HS-5 (cell line): Measurements from ENCODE around the gene PTPRM.

Experiments
- DNase-seq: peaks from one replicate; pipeline ENCODE4 v3.0.0-alpha.2; 2012; ENCODE audit warnings: low read depth

Gene PTPRM

DNA sequence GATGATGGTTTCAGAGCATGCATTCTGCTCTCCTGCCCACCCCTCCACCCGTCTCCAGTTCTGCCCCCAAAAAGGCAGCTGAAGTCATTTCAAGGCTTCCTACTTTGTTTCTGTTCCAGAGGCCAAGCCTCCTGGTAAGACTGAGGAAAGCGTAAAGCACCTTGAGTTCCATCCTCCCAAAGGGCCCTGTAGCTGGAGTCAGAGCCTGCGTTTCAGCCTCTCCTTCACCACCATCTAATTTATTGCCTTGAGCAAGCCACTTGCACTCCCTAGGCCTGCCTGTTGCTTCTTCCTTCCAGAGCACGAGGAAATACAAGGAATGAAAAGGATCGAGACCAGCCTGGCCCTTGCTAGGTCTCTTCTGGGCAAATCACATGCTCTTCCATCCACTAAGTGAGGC lies 797.9 kb downstream of the PTPRM start:
- DNase-seq, result no peak

DNA sequence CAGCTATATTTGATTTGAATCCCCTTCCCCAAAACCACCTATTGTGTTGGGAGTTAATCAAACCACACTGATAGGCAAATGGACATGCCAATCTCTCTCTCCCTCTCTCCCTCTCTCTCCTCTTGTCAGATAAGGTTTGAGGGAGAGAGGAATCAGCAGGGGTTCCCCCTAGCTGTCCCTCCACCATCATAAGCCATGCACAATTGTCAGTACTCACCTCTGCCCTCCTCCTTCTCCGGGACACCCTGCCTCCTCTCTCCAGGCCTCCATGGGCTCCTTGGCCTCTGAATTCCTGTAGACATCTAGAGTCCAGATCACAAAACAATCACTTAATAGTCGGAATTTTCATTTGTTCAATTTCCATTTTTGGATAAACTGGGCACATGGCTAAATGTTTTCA lies 798.4 kb downstream of the PTPRM start:
- no peak for DNase-seq

DNA sequence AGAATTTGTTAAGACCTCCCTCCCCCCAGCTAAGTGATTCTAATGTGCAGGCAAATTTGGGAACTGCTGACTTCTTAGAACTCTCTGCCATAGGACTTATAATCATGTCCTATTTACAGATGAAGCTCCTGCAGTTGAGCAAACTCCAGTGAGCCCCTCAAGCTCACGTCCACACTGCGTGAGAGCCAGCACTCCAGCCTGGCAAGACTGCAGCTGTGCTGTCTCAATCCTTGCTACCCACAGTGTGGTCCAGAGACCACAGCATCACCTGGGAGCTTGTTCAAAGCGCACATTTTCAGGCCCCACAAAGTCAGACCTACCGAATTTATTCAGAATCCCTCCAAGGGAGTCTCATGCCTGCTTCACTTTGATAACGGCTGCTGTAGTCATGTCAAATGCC lies 799.0 kb downstream of the PTPRM start:
- no peak for DNase-seq

DNA sequence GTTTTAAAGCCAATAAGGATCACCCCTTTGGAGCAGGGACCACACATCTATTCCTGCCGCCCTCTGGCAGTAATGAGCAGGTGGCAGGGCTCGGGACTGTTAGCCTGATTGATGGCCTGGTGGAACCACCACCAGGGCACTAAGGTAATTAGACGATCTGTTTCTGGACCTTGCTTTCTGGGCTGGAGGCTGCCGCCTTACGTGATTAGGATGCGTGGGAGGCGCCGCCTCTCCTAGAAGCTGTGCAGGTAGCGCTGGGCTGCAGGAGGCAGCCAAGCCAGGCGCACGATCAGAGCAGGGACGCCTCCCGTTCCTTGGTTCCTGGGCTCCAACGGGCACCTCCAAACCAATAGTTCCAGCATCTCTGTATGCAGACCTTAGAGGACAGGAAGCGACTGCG lies 799.5 kb downstream of the PTPRM start:
- no peak for DNase-seq

DNA sequence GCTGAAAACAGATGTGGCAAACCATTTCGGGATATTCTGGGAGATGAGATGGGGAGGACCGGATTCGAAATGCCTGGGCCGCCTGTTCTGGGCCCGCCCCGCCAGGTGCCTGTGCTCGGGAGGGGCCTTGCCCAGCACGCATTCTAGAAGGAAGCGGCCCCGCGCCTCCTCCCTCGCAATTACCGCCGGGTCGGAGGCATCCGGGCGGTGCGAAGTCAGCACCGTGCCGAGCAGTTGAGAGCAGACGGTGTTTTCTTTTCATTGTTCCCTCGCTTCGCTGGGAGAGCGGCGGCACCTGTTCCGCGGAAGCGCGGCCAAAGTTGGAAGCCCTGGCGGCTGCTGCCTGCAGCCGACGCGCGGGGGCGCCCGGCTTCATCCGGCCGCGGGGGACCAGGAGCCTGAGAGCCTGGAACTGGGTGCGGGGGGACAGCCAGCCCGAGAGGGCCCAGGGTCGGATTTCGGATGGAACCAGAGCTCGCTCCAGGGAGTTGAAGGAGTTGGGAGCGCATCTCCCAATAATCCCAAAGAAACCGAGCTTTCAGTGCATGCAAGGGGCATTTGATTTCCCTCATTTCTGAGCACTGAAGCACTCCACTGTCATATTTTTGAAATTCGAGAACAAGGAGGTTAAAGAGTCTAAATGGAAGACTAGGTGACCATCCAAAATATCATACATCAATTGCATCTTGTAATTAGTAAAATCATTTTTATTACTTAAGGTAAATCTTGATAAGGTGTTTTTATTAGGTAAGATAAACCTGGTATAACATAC lies 800.3 kb downstream of the PTPRM start:
- no peak for DNase-seq

DNA sequence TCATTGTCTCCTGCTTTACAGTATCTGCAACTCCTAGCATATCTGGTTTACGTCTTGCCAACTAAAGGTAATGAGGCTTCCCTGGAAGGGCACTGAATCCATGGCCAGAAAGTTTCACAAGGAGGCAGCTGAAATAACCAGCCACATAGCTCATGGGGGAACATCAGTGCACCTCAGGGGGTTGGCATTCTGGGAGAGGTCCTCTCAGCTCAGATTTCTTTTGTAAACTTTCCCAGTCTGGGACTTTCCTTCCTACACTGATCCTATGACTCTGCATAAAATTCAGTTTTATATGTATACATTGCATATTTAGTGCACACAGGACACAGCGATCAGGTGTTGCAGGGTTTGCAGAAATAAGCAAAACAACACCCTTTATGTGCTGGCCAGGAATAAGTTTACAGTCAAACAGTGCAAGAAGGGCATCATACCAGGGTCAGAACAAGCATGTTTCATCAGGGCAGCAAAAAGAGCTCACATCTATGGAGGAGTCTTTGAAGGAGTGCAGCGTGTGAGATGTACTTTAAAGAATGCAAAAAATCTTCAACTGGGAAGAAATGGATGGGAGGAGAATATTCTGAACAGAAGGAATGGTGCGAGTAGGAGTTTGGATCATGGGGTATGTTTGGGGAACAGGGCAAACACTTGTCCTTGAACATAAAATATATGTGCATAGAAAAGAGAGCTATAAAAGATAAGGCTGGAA lies 801.5 kb downstream of the PTPRM start:
- DNase-seq, result no peak

DNA sequence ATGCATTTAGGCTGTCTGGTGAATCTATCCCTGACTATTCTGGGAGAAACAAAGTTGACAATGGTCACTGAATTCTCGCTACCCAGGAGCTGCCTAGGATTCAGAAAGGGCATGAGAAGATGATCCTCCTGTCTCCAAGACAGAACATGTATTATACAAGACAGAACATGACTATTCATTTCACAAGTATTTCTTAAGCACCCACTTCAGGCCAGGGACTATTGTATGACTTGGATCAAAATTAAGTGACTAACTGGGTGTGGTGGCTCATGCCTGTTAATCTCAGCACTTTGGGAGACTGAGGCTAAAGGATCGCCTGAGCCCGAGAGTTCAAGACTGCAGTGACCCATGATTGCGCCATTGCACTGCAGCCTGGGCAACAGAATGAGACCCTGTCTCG lies 806.4 kb downstream of the PTPRM start:
- no peak for DNase-seq

DNA sequence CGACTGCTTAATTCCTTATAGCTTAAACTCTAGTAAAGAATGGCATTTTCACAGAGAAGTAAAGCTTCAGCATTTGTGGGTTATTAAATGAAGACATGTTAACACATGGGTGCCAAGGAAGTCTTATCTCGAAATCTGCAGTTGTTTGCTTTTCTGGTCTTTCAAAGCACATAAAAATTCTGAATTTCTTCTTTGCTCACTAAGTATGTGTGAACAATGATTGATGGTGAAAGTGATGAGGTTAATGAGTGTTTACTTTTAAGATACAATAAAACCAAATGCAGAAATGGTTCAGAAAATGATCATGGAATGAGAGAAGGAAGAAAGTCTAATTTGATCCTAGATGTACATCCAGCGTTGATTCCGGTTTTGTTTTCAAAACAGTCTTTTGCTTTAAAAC lies 807.6 kb downstream of the PTPRM start:
- no peak for DNase-seq

DNA sequence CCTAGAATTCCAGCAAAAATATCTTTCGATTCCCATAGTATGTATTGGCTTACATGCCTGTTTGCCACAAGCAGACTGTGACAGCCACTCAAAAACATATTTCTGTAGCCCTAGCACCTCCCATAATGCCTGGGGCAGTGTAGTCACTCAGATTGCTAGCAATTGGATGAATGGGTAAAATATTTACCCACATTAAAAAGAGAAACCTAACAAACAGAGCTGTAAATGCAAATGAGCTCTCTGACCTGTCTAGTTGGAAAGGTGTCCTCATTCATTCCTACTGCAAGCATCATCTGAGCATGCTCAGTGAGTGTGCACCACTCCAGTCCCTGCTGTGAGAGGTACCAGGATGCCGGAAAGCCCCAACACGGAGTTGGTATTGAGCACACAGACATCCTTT lies 808.1 kb downstream of the PTPRM start:
- no peak for DNase-seq

DNA sequence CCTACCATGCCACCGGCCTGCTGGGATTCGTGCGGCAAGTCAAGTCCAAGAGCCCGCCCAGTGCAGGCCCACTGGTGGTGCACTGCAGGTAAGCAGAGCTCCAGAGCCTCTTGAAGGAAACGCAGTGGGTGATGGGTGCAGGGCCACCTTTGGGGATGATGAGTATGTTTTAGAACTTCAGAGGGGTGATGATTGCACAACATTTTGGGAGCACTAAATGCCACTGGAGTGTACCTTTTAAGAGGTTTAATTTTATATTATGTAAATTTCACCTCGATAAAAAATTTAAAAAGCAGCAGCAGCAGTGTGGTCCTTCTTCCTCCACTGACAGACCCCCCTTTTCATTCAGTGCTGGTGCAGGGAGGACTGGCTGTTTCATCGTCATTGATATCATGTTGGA lies 809.0 kb downstream of the PTPRM start:
- DNase-seq, result no peak

DNA sequence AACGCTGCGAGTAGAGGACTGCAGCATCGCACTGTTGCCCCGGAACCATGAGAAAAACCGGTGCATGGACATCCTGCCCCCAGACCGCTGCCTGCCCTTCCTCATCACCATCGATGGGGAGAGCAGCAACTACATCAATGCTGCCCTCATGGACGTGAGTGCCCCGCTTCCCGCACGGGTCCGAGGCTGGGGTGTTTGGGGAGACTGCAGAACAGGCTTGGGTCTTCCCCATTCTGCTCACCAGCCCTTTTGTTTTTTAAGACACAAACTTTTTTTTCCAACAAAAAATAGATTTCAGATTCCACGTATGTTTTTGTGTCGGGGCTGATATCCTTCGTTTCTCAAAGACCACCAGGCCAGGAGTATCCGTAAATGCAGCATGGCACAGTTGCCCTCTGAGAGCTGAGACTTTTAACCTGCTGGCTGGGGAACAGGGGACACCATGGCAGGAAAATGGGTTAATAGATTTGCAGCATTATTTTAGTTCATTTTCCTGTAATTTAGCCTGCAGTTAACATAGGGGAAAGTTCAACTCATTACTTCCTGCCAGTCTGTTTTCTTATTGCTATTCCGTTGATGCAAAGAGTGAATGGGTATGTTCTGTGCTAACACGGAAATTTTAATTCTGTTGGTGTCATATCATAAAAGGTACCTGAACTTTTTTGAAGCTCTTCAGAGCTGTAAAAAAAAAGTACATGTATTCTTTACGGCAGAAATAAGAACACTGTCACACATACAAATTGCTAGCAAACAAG lies 812.2 kb downstream of the PTPRM start:
- no peak for DNase-seq

DNA sequence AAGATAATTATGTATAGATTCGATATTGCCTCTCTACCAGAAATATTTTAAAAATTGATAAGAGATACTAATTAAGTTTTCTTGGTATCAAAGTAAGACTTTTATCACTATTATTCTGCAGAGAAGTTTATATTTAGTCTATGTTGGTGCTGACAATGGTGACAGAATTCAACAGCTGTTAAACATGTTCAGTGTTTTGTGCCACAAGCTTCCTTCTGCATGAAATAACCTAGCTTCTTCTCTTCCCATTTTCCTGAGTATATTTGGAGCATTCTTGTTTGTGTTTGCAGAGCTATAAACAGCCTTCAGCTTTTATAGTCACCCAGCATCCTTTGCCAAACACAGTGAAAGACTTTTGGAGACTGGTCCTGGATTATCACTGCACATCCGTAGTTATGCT lies 812.9 kb downstream of the PTPRM start:
- DNase-seq, result no peak

DNA sequence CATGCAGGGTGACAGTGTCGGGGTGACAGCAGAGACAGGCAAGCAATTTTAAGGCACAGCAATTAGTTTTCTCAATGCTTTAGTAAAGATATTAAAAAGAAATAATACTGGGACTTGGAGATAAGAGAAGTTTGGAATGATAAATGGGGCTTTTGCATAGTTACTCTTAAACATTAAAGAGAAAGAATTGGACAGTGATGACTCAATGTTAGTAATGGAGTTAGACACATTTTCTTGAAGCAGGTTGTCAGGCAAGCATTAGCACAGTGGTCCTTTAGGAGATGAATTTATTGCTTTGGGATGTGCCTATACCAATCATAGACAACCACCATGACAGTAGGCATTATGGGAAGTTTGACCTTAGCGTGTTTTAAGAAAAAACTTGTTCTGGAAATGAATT lies 813.8 kb downstream of the PTPRM start:
- DNase-seq, result no peak

DNA sequence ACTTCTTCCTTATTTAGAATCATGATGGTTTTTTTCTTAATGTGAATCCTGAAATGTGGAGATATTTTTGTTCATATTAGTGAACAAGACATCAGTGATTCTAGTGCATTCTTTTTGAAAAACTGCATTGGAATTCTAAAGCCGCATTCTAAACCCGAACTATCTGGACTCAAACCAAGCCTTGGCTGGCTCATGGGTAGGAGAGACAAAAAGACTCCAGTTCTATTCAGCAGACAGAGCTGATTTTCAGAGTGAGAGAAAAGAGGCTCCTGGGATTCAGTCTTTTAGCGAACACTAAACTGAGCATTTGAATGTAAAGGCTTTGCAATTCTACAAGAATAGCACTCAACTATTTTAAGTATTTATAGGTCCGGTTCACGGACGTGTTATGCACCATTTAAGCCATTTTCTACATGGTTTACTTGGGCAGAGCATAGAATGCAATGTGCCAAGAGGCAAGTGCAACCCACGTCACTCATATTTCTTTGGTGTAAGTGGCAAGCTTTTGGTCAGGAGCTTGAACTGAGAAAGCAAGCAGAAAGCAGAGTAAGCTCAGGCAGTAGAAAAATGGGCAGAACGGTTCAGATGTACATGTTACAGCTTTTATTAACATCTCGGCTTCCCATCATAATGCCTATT lies 814.8 kb downstream of the PTPRM start:
- no peak for DNase-seq

DNA sequence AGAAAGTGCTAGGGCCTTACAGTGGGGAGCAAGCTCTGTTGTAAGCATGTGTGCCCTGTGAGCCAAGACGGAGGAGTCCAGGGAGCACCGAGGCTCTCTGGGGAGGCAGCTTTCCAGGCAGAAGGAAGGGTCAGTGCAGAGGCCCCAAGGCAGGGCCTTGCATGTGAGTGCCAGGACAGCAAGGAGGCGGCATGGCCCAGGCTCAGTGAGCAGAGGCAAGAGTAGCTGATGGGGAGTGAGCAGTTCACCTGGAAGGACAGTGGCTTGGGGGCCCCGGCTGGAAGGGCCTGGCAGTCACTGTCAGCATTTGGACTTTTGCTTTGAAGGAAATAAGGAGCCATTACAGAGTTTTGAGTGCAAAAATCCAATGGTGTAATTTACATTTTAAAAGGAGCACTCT lies 818.3 kb downstream of the PTPRM start:
- DNase-seq, result no peak

DNA sequence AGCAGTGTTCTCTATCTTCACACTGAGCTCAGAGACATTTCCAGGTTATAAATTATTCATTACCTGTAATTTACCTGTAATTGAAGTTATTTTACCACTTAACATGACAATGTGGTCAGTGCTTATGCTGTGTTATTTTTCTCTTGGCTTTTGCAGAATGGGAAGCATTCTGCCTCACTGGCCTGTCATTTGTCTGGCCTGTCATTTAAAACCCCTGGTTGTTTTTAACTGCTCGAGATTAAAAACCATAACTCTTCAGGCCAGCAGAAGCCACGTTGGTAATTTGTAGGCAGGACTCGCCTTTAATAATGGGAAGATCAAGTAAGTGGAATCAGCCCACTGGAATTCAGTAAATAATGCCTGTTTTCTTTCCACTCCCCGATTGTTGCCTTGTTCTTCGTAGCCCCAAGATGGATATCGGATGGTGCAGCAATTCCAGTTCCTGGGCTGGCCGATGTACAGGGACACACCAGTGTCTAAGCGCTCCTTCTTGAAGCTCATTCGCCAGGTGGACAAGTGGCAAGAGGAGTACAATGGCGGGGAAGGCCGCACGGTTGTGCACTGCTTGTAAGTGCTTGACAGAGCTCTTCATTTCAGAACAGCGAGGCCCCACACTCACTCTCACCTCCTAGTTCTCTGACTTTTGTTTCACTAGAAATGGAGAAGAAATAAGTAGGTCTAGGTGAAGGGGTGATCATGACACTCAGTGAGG lies 819.7 kb downstream of the PTPRM start:
- no peak for DNase-seq

DNA sequence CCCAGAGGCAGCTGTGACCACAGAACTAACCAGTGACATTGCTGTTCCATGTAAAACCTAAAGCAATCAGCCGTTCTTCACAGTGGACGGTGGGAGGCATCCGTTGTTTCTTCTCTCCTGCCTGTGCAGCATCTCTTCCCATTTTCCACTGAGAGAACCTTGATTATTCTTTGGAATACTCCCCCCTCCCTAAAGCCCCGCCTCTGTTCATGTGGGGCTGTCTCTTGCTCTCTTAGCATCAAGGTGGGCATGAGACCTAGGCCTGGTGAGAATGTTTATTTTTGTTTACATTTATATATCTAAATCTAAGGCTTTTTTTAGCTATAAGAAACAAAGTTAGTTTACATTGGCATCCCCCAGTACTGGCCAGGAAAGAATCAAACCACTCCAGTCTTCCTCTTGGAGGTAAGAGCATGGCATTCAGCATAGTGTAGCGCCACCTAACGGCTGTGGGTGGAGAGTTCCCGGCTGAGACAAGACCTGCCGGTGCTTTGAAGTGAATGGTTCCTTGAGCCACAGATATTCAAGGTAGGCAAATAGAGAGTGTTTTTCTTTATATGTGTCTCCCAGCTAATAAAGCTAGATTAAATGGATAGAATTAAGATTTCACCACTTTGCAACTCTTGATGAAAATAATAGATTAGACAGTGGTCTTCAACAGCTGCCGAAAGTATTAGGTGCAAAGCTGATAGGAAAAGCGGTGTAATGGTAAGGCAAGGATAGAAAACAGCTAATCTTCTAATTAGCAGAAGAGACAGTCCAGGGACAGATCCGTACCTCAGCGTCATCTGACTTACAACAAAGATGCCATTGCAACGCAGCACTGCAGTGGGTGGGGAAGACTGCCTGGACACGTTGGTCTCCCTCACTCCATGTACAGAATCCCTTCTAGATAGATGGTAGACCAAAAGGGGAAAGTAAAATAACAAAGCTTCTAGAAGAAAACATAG lies 822.5 kb downstream of the PTPRM start:
- peak; percentile 4 for DNase-seq

DNA sequence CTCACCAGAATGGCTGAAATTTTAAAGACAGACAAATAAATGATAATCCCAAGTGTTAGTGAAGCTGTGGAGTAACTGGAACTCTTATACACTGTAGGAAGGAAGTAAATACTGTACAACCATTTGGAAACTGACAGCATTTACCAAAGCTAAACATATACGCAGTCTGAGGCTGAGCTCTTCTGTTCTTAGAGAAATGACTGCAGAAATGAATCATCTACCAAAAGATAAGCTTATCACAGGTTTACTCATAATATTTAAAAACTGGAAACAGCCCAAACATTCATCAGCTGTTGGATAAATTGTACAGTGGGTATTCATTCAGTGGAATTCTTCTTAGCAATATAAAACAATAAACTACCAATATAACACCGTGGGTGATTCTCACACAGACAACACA lies 824.0 kb downstream of the PTPRM start:
- no peak for DNase-seq

DNA sequence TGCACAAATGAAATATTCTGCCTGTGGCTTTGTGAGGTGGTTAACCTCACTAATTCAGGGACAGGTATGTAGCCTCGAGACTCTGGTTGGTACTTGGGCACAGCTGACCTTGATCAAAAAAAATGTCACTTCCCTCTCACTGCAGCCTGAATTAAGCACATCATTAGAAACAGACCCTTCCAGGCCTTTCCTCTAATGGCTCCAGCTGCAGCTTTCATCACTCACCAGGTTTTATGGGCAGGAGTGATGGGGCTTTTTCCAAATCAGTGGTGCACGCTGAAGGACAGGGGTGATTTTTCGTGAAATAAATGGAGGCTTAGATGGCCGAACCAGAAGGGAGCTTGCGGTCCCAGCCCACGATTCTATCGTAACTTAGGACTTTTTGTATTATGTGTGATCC lies 829.1 kb downstream of the PTPRM start:
- no peak for DNase-seq

DNA sequence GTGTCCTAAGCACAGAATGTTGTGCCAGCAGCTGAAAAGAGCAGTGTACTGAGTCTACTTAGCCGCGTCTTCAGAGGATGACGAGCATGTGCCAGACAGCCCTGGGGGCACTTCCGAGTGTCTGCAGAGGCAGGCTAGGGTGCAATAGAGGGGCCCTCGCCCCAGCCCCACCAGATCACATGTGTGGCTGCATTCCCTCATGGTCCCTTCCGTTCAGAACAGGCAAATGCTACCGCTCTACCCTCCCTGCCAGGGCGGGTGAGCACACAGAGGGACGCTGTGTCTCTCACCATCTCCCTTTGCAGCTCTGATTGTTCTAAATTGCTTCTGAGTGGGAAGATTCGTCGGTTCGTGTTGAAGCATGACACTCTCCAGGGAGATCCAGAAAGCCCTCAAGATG lies 829.9 kb downstream of the PTPRM start:
- no peak for DNase-seq

DNA sequence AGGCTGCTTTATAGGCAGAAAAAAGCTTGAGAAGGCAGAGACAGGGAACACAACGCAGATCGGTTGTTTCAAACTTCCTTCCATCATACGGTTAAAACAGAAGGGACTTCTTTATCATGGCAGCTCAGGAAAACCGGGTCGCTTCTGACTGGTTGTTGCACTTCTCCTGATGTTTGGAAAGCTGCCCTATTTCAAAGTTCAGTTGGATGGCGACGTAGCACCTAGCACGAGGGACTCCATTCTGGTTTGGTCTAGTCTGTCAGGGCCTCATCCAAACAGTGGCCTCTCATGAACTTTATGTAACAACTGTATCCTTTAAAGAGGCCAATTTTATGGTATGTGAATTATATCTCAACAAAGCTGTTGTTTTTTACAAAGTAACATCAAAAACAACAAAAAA lies 832.0 kb downstream of the PTPRM start:
- no peak for DNase-seq
